Right lobe of liver (tissue), 6 donors: ENCODE measurements around the gene LRMDA. TPM values are rescaled to one million over a fixed set of nuclear protein-coding genes. Genes with fewer than 3 reads are reported as not detected.

Source experiments
- ATAC-seq, 4 donors: fragments of 200-7000 bp; cut with Tn5 transposase; one replicate each; pipeline ENCODE4 v1.9.1; 2020; ENCODE audit warnings: mild to moderate bottlenecking in 4 of 4, moderate library complexity in 4 of 4
- DNase-seq, 3 donors: peaks; one replicate each; pipeline ENCODE4 v3.0.0-alpha.2; 2020
- H3K27ac ChIP-seq, 3 donors: fragments of 200-600 bp; one replicate each; pipeline ENCODE4 v1.8.0; 2022
- H3K27me3 ChIP-seq, 2 donors: fragments of 200-600 bp; one replicate each; pipeline ENCODE4 v1.8.0; 2022
- H3K36me3 ChIP-seq, 4 donors: fragments of 200-600 bp; sonication (generic) in 1 of 4; one replicate each; pipeline versions ENCODE4 v1.5.1 to v1.8.0; 2017 to 2022; ENCODE audit warnings: control low read depth in 1 of 4
- H3K4me1 ChIP-seq, 4 donors: fragments of 200-600 bp; sonication (generic) in 1 of 4; one replicate each; pipeline versions ENCODE4 v1.5.1 to v1.8.0; 2017 to 2022; ENCODE audit warnings: control low read depth in 1 of 4
- H3K4me3 ChIP-seq, 3 donors: fragments of 200-600 bp; one replicate each; pipeline ENCODE4 v1.8.0; 2022
- H3K9me3 ChIP-seq, 4 donors: fragments of 200-600 bp; sonication (generic) in 1 of 4; one replicate each; pipeline versions ENCODE4 v1.5.1 to v1.8.0; 2017 to 2022; ENCODE audit warnings: control low read depth in 1 of 4
- CTCF ChIP-seq, 4 donors: fragments of 200-600 bp in 3 of 4; fragments of 450-650 bp in 1 of 4; IDR thresholded peaks; one replicate each; pipeline versions ENCODE4 v1.5.1 to v1.8.0; 2016 to 2022; ENCODE audit warnings: antibody characterized with exemption in 4 of 4, mild to moderate bottlenecking in 2 of 4
- POLR2A ChIP-seq: fragments of 450-650 bp; IDR thresholded peaks from one replicate; pipeline ENCODE4 v1.6.1; 2017; ENCODE audit warnings: antibody characterized with exemption, mild to moderate bottlenecking
- WGBS: methylation state at CpG from one replicate; pipeline ENCODE4 v1.1.6; 2018; ENCODE audit warnings: low coverage, low lambda C conversion rate; ENCODE audit not compliant: insufficient coverage; ENCODE audit errors: missing lambda C conversion rate; 5-methylcytosine and 5-hydroxymethylcytosine counted together
- intact Hi-C, 2 donors: fragments of 100-400 bp; cut with DNase I; formaldehyde crosslinking; loops; one replicate each; pipeline versions ENCODE4 v1.11.2 to v1.14.1; 2022
- total RNA-seq, 6 experiments: library from RNA; depleted of rRNA in 2 of 6; stranded (reverse); fragments of >200 nt in 2 of 6; fragmentation: NEBNext Ultra II Directional in 3 of 6; extraction: Animal tissue kit (Norgen Biotek cat#: 25700) in 3 of 6; gene quantifications; one replicate each; pipeline versions ENCODE4 v1.1.0 to v1.2.4, GENCODE V29; 2016 to 2023
- donor health status: DM: no; HTN: yes; CAD: no.
- donor health status: DM: no; HTN: no; CAD: no.
- donor health status: DM: no; HTN: no; CAD: no.
- donor health status: DM: no; HTN: yes; CAD: no.
- donor health status: DM: no; HTN: yes; CAD: no.

LRMDA gene
- total RNA-seq, 6 experiments from 2014 or later = 9.9 to 19.9 (median 16.3) TPM

DNA sequence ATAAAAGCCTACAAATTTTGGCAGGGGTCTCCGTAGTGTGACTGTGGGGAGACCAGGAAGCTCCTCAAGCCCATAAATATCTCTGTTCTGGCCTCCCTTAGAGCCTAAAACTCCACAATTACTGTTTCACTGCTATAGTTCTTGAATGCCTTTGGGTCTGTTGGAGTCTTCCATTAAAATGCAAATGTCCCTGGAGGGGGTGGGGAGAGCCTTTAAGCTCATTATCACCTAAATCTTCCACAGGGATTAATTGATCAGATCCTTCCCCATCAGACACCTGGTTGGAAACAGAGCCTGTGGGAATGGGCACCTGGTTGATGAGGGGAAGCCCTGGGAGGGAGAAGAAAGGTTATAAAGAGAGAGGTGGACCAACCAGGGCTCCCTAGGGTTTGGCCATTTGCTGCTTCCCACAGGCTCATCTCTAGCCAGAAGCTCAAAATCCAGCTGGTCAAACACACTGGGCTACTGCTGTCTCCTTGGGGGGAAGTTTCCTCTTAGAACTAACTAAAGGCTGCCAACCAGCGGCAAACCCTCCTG is 718.2 kb downstream of the LRMDA start:
- 60% methylated on average over 1 of the region's 2 CpGs for WGBS
- Histone ChIP-seq H3K36me3 (no peaks in the 10 kb centered on the region), H3K27me3 (no peaks in the 10 kb centered on the region), H3K4me1 (no peaks in the 10 kb centered on the region), H3K27ac (no peak overlapping the region), H3K9me3 (peaks cover 0 to 6% (median 0%) of the 10 kb centered on the region in 4 donors), H3K4me3 (no peak overlapping the region)
- DNase-seq (no peak), ATAC-seq (no peak)
- no peak for TF ChIP-seq CTCF (IDR thresholded peaks at IDR 0.05)
- TF ChIP-seq POLR2A = no peak
- intact Hi-C loops = no loop called here

DNA sequence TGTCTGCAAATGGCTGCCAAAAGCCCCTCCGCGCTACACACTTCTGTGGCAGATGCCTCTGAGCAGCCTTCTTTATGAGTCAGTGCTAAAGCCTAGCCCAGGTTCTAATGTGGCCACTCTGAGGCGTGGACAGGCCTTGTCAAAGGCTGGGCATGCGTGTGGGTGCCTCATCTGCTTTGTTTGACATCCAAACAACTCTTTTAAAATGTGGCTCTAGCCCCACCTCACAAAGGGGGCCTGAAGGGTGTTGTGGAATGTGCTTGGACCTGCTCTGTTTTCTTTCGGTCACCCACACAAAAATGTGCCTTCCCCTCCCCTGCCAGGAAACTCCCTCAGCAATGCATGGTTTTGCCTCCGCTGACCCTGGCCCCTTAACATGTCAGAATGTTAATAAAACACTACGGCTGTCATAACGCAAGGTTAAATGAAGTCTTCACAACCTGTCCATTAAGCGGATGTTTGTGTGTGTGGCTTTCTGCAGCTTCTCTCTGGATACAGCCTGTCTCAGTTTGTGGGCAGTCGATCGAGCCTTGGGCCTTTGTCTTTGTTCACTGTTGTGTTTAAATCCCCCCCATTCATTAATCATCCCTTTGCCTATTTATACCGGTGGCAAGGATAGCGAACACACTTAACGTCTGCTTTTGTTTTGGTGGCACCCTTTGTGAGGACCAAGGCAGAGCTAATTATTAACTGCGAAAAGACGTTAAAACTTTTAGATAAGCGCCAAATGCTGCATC is 718.9 kb downstream of the LRMDA start:
- Histone ChIP-seq H3K36me3 (no peaks in the 10 kb centered on the region), H3K27ac (no peak overlapping the region), H3K27me3 (no peaks in the 10 kb centered on the region), H3K4me3 (no peak overlapping the region), H3K4me1 (no peaks in the 10 kb centered on the region), H3K9me3 (peaks cover 0 to 6% (median 0%) of the 10 kb centered on the region in 4 donors)
- WGBS = 82% methylated on average over 12 of the region's 17 CpGs
- no peak for DNase-seq
- intact Hi-C loops = no loop called here
- no peak for TF ChIP-seq CTCF (IDR thresholded peaks at IDR 0.05)
- no peak for TF ChIP-seq POLR2A
- ATAC-seq = peak in 1 of 4 donors; percentile 25

GRCh38 chr10:76150876-76151288 is 719.5 kb downstream of the LRMDA start:
- 60% methylated on average over 4 of the region's 7 CpGs for whole genome bisulfite sequencing

GRCh38 chr10:76152186-76152585 is 720.8 kb downstream of the LRMDA start:
- H3K27ac ChIP-seq = no peak overlapping the region
- ATAC-seq (no peak), DNase-seq (no peak)
- TF ChIP-seq POLR2A (no peak), CTCF (IDR thresholded peaks at IDR 0.05) (no peak)
- 65% methylated on average over 1 of the region's 1 CpG for WGBS
- H3K4me1 ChIP-seq = no peaks in the 10 kb centered on the region
- H3K9me3 ChIP-seq = peaks cover 0 to 6% (median 0%) of the 10 kb centered on the region in 4 donors
- H3K27me3 ChIP-seq = no peaks in the 10 kb centered on the region
- no peak overlapping the region for H3K4me3 ChIP-seq
- no peaks in the 10 kb centered on the region for H3K36me3 ChIP-seq
- intact Hi-C loops = no loop called here

More at GRCh38 chr10:76150876-76151288, 719.5 kb downstream of the LRMDA start:
- Histone ChIP-seq H3K9me3 (peaks cover 0 to 6% (median 0%) of the 10 kb centered on the region in 4 donors), H3K4me3 (no peak overlapping the region), H3K27ac (no peak overlapping the region), H3K4me1 (no peaks in the 10 kb centered on the region), H3K27me3 (no peaks in the 10 kb centered on the region), H3K36me3 (no peaks in the 10 kb centered on the region)
- ATAC-seq (no peak), DNase-seq (no peak)
- TF ChIP-seq CTCF (IDR thresholded peaks at IDR 0.05) = no peak
- no peak for TF ChIP-seq POLR2A
- intact Hi-C loops = no loop called here
